Fibroblast of the aortic adventitia (primary cell): Measurements from ENCODE around the gene CYB561. TPM values are rescaled to one million over a fixed set of nuclear protein-coding genes. Genes with fewer than 3 reads are reported as not detected.

Experiments
- DNase-seq: peaks from one replicate; pipeline ENCODE4 v3.0.0-alpha.2; 2010; ENCODE audit warnings: low read depth
- H3K4me3 ChIP-seq: 2 replicates; pipeline ENCODE4 v1.5.1; 2011; ENCODE audit warnings: low read depth, mild to moderate bottlenecking, control low read depth, low read length, moderate library complexity
- CTCF ChIP-seq: IDR thresholded peaks from 2 replicates; pipeline ENCODE4 v1.5.1; 2011; ENCODE audit warnings: mild to moderate bottlenecking, low read length, control low read depth, inconsistent platforms; ENCODE audit not compliant: insufficient read depth
- total RNA-seq: library from RNA; depleted of rRNA; stranded (reverse); fragments of >200 nt; gene quantifications from 2 replicates; pipeline ENCODE4 v1.2.3, GENCODE V29; 2012; ENCODE audit warnings: low replicate concordance

The CYB561 gene
- total RNA-seq, 1 donor = 29.5 TPM

GRCh38 chr17:63444457-63444856 is 1.6 kb downstream of the CYB561 start:
- no peak overlapping the region for H3K4me3 ChIP-seq
- no peak for DNase-seq
- no peak for TF ChIP-seq CTCF

GRCh38 chr17:63443053-63443452 is 3.1 kb downstream of the CYB561 start:
- TF ChIP-seq CTCF = no peak
- no peak overlapping the region for H3K4me3 ChIP-seq
- DNase-seq = no peak

DNA sequence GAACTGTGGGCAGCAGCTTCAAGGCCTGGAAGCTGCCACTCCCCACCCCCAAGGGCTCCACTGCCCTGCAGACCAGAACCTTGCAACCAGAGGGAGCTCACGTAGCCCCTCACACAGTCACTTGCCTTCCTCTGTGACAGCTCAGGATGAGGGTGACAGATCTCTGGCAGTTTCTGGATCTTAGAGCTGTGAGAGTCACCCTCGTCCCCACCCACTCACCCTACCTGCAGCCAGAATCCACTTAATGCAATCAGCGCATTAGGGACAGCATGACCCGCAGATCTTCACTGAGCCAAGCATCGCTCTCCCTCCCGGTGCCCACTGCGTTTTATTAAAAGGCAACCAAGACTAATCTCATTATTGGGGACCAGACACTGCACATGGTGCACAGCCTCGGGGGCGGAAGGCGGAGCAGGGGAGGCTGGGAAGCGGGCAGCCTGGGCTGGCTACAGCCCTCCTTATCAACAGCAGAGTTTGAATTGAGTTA is 3.5 kb downstream of the CYB561 start:
- H3K4me3 ChIP-seq = no peak overlapping the region
- TF ChIP-seq CTCF = no peak
- no peak for DNase-seq

GRCh38 chr17:63442074-63442473 is 4.0 kb downstream of the CYB561 start:
- no peak for DNase-seq
- no peak for TF ChIP-seq CTCF
- H3K4me3 ChIP-seq = no peak overlapping the region

DNA sequence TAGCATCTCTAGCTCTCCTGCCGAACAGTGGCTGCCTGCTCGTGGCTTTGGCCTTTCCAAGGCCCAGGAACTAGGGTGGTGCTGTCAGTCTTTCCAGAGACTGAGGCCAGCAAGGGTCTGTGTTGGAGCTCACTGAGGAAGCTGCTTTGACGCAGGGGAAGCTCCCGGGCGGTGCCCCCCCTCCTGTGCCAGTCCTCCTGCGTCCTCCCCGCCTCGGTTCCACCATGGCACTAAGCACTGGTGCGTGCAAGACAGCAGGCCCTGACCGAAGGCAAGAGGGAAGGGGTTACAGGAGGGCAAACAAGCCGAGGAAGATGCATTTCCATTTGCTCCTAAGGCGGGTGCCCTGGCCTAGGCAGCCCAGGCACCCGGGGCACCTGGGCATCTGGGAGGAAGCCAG is 4.5 kb downstream of the CYB561 start:
- DNase-seq = no peak
- TF ChIP-seq CTCF = no peak
- no peak overlapping the region for H3K4me3 ChIP-seq

- no peak for DNase-seq
- no peak for TF ChIP-seq CTCF
- H3K4me3 ChIP-seq = no peak overlapping the region
Observed at GRCh38 chr17:63440770-63441335, 5.3 kb downstream of the CYB561 start.
